ENCODE results near the gene RPS10.

The RPS10 gene

GRCh38 chr6:34425498-34426410 lies at the start of gene RPS10:
Gene RPS10 (minus strand): TSS chr6:34426069. CDS start chr6:34425221, 848 bp downstream.
- peak; percentile 79 to 80 for DNase-seq

DNA sequence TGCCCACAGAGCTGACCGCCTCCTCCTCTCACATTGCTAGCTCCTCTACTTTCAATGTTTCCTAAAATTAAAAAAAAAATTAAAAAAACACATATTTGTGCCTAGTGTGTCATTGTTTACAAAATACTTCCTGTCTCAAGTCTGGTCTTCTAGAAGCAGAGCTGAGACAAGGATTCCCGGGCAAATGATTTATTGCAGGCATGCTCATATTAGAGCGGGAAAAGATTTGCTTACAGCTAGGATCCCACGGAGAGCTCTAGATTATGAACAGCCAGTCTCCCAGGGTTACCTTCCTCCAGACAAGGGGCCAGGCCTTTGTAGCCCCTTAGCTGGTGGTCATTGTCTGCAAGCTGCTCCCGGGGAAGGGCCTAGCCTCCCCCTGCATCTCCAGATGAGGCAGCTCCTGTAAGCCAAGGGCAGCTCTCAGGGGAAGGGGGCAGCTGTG lies 49.4 kb upstream of the RPS10 start:
- DNase-seq: no peak

DNA sequence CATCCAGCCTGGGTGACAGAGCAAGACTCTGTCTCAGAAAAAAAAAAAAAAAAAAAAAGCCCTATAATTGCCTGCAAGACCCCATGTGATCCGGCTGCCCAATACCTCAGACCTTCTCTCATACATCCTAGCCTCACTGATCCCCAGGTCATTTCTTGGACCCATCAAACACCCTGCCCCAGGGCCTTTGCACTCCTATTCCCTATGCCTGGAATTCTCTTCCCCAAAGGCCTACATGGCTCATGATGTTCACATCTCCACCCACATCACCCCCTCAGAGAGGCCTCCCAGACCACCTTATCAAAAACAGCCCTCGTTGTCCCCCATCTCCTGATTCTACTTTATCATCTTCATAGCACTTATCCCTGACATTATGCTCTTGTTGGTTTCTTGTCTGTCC lies 48.9 kb upstream of the RPS10 start:
- DNase-seq: no peak

DNA sequence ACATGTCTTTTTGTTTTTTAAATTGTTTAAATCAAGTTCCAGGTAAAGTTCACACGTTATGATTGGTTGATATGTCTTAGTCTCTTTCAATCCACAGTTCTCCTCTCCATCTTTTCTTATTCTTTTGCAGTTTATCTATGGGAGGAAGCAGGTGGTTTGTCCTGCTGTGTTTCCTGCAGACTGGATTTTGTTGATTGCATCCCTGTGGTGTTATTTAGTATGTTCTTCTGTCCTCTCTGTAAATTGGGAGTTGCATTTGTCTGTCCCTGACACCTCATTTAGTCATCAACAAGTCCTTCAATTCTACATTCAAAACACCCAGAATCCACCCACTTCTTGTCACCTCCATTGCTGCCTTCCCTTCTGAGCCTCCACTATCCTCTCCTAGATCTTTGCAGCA lies 48.1 kb upstream of the RPS10 start:
- DNase-seq: no peak

DNA sequence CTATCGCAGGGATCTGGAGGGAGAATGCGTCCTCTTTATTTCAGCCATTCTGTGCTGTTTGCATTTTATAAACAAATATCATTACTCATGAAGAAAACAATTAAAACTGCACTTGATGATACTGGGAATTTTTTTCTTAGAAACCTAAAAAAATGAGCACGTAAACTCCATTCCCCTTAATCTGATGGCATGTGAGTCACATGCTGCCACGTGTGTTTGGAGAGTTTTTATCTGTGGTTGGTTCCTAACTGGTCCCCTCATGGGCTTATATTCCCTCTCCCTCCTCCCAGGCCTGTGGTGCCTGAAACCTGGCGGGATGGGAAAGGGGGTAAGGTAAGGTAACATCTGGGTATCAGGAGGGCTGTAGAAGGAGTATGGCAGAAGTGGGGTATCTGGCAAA lies 46.6 kb upstream of the RPS10 start:
- no peak for DNase-seq

DNA sequence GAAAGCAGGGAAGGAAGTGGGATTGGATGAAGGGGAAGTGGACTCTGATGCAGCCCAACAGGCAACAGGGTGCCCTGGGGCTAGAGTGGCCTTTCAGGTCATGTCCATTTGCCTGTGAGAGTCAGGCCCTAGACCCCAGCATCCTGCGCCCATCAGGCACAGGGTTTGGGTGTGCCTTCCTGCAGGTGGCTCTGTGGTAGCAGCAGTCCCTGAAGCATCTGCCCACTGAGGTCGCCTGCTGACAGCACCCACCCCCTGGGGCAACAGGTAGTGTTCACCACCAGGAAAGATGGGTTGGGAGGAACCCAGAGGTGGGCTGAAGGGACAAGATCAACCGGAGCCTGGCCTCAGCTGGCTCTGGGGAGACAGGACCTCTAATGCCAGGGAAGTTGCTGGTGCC lies 43.6 kb upstream of the RPS10 start:
- no peak for DNase-seq

- no peak for DNase-seq
Observed at GRCh38 chr6:34468378-34468892, 42.6 kb upstream of the RPS10 start.

GRCh38 chr6:34466242-34467185 lies 40.6 kb upstream of the RPS10 start:
- no peak for DNase-seq

DNA sequence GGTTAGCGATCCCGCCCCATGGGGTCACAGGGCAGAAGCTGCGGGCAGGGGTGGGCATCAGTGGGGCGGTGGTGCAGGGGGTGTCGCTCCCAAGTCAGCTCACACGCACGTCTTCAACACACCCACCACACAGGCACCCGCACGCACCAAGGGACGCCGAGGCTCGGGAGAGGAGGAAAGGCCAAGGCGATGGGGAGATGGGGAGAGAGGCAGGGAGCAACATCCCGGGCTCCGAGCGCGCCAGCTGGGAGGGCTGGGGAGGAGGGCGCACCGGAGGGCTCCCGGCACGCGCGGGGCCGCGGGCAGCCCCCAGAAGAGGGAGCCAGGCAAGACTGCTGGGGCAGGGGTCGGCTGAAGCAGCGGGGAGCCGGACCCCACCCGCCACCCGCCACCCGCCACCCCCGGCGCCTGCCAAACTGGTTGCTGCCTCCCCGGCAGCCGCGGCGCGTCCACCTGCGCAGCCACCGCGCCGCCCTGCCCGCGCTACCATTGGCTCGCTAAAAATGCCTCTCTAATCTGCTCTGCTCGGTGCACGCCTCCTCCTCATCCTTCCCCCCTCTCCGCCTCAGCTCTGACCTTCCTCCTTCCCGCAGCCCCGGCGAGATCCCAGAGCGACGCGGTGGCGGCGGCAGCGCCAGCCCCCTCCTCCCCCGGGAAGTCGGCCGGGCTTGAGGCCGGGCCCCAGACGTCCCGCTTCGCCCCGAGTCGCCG lies 39.8 kb upstream of the RPS10 start, which contains the start of gene PACSIN1:
PACSIN1 (plus strand) TSS at position 546 of the 711 bp plus-strand sequence. CDS start 60,230 bp downstream, outside the sequence.
- DNase-seq: no peak

DNA sequence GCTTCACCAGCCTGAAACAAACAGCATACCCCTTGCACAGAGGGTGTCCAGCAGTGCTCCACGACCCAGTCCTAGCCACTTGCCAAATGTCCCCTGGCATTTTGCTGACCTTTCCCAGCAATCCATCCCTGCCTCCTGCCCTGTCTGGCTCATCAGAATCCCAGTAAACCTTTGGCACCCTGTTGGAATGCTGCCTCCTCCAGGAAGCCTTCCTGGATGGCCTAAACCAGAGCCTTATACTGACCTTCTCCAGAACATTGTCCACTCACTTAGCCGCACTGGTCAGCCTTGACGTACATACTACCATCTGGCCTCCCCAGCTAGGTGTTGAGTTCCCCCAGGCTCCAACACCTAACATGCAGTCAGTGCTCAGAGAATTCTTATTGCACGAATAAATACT lies 38.0 kb upstream of the RPS10 start:
- DNase-seq: no peak

DNA sequence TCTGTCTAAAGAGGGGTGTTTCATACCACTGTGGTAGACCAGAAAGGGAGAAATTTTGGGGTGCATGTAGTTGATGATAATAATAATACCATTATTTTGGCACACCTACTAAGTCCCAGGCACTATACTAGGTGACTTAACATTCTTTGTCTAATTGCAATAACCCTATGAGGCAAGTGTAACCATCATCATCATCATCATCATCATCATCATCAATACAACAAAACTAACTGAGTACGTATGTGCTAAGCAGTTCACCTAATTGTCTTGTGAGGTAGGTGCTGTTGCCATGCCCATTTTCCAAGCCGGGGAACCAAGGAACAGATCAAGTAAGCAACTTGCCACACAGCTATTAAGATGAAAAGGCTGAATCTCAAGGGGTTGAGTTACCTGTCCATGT lies 37.4 kb upstream of the RPS10 start:
- no peak for DNase-seq

DNA sequence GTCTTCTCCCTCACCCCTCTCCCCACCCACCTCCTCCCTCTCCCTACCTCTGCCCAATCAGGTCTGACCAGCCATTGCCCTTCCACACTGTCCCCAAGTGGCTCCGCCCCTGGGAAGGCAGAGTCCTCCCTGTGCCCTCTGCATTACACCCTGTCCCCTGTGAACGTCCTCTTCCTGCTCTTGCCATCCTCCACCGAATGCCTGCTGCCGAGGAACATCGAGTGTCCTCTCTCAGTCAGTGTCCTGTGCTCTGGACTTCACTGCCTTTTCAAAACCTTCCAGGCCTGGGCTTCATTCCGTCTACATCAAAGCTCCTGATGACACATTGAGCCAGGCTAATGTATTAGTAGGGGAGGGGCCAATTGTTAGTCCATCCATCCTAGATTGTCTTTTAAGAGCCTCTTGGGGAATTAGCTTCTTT lies 36.7 kb upstream of the RPS10 start:
- no peak for DNase-seq

DNA sequence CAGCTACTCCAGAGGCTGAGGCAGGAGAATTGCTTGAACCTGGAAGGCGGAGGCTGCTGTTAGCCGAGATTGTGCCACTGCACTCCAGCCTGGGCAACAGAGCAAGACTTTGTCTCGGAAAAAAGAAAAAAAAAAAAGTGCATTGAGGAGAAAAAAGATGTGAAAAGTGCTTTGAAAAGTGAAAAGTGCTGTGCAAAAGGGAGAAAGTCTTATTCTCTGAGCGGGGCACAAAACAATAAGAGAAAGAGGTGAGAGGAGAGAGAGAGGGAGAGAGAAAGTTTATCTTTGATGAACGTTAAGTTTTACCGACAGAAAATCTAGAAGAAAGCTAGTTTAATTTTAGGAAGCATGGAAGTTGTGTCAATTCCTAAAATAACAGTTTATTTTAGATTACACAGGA lies 36.1 kb upstream of the RPS10 start:
- DNase-seq: no peak

GRCh38 chr6:34460796-34461507 lies 35.1 kb upstream of the RPS10 start:
- no peak for DNase-seq

DNA sequence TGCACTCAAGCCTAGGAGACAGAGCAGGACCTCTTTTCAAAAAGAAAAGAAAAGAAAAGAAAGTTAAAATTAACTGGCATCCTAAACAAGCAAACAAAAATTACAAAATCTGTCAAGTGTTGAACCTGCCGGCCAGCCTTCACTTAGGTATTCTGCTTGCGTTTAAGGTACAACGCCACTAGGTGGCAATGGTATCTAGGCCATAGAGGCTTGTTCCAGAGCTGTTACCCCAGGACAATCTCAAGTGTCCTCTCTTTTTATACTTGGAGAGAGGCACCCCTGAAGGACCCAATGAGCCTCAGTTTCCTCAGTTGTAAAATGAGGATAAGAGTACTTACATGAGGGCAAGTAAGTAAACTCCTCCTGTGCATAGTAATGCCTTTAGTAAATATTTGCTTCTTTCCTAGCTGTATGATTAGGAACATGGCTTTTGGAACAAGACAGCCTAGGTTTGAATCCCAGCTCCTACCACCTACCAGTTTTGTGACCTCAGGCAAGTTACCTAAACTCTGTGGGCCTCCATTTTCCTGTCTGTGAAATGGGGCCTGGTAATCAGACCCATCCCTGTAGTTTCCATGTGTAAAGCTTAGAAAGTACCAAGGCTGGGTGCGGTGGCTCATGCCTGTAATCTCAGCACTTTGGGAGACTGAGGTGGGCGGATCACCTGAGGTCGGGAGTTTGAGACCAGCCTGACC lies 34.2 kb upstream of the RPS10 start:
- DNase-seq: no peak

GRCh38 chr6:34457742-34458735 lies 32.2 kb upstream of the RPS10 start:
- no peak for DNase-seq

GRCh38 chr6:34457382-34457741 lies 31.5 kb upstream of the RPS10 start:
- no peak for DNase-seq

- DNase-seq: no peak
Observed at GRCh38 chr6:34455831-34456230, 30.0 kb upstream of the RPS10 start.

DNA sequence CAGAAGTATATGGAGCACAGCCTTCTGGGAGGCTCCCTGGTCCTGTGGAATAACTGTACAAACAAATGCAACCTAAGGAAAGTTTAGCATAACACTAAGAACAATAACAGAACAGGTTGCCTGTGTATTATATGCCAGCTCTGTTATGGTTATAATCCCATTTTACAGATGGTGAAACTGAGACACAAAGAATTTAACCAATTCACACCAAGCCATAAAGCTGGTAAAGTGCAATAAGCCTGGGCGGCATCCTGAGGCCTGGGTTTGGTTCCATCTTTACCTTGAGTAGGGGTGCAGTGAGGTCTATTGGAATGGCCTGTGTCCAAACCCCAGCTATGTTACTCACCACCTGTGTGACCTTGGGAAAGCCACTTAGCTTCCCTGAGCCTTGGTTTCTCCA lies 25.3 kb upstream of the RPS10 start:
- no peak for DNase-seq

- peak; percentile 20 to 37 for DNase-seq
Observed at GRCh38 chr6:34447910-34448309, 22.0 kb upstream of the RPS10 start.

Data from NCI-H187 (cell line).